ENCODE results near the gene BEST3. TPM values are rescaled to one million over a fixed set of nuclear protein-coding genes. Genes with fewer than 3 reads are reported as not detected.

BEST3 gene
- total and polyA plus RNA-seq, 2 experiments from 2014 or later = not detected

DNA sequence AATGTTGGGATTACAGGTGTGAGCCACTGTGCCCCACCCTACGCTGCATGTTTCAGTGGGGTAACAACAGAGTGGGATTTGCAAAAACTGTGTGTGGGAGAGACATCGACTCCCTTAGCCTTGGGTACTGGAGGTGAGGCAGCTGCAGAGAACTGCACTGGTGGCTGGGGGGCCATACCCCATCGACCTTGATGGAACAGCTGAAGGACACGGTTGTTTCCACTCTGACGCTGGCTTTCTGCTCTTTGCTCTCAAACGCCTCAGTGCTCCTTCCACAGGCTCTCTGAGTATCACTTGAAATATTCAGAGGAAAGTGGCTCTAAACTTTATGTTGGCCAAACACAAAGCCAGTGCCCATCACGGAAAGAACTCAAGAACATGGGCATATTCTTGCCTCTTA is 57.6 kb downstream of the BEST3 start:
- H3K27ac ChIP-seq (ENCODE audit: low read depth) = no peak overlapping the region
- H3K36me3 ChIP-seq (ENCODE audit: insufficient read depth) = no peaks in the 10 kb centered on the region
- Mint-ChIP-seq H3K4me1 (no peaks in the 10 kb centered on the region), H3K27ac (no peak overlapping the region), H3K27me3 (ENCODE audit: insufficient read depth, low read depth, poor library complexity) (peaks cover 4% of the 10 kb centered on the region), H3K9me3 (no peaks in the 10 kb centered on the region), H3K36me3 (ENCODE audit: low read depth) (no peaks in the 10 kb centered on the region), H3K4me3 (no peak overlapping the region)
- TF ChIP-seq, protein P1, sequence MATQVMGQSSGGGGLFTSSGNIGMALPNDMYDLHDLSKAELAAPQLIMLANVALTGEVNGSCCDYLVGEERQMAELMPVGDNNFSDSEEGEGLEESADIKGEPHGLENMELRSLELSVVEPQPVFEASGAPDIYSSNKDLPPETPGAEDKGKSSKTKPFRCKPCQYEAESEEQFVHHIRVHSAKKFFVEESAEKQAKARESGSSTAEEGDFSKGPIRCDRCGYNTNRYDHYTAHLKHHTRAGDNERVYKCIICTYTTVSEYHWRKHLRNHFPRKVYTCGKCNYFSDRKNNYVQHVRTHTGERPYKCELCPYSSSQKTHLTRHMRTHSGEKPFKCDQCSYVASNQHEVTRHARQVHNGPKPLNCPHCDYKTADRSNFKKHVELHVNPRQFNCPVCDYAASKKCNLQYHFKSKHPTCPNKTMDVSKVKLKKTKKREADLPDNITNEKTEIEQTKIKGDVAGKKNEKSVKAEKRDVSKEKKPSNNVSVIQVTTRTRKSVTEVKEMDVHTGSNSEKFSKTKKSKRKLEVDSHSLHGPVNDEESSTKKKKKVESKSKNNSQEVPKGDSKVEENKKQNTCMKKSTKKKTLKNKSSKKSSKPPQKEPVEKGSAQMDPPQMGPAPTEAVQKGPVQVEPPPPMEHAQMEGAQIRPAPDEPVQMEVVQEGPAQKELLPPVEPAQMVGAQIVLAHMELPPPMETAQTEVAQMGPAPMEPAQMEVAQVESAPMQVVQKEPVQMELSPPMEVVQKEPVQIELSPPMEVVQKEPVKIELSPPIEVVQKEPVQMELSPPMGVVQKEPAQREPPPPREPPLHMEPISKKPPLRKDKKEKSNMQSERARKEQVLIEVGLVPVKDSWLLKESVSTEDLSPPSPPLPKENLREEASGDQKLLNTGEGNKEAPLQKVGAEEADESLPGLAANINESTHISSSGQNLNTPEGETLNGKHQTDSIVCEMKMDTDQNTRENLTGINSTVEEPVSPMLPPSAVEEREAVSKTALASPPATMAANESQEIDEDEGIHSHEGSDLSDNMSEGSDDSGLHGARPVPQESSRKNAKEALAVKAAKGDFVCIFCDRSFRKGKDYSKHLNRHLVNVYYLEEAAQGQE (IDR thresholded peaks at IDR 0.05; ENCODE audit: unreplicated experiment) = no peak
- TF ChIP-seq, protein P2, sequence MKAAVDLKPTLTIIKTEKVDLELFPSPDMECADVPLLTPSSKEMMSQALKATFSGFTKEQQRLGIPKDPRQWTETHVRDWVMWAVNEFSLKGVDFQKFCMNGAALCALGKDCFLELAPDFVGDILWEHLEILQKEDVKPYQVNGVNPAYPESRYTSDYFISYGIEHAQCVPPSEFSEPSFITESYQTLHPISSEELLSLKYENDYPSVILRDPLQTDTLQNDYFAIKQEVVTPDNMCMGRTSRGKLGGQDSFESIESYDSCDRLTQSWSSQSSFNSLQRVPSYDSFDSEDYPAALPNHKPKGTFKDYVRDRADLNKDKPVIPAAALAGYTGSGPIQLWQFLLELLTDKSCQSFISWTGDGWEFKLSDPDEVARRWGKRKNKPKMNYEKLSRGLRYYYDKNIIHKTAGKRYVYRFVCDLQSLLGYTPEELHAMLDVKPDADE (IDR thresholded peaks at IDR 0.05) = no peak
- no peak for TF ChIP-seq POLR2AphosphoS5 (IDR thresholded peaks at IDR 0.05; ENCODE audit: low read depth)
- no peak for TF ChIP-seq STAT1 (IDR thresholded peaks at IDR 0.05; ENCODE audit: unreplicated experiment)
- no peak for TF ChIP-seq EZH2 (IDR thresholded peaks at IDR 0.05; ENCODE audit: low read depth, unreplicated experiment)
- ATAC-seq = no peak
- H3K4me2 ChIP-seq = no peak overlapping the region
- H4K20me1 ChIP-seq (replicated peaks; ENCODE audit: insufficient read depth) = no peaks in the 10 kb centered on the region
- no peaks in the 10 kb centered on the region for H3K4me1 ChIP-seq (ENCODE audit: insufficient read depth)
- 0 out of 2 replicates have a peak overlapping the region, but pooled peaks have one; percentile 69 for H2AFZ ChIP-seq
- H3F3A ChIP-seq (replicated peaks; ENCODE audit: low read depth) = no peaks in the 10 kb centered on the region
- H3K27me3 ChIP-seq (ENCODE audit: insufficient read depth) = no peaks in the 10 kb centered on the region
- DNase-seq (ENCODE audit: low spot score) = no peak
- H3K4me3 ChIP-seq = no peak overlapping the region
- H3K79me2 ChIP-seq (replicated peaks; ENCODE audit: insufficient read depth) = no peaks in the 10 kb centered on the region
- H3K9me2 ChIP-seq (ENCODE audit: insufficient read depth) = no peaks in the 10 kb centered on the region

DNA sequence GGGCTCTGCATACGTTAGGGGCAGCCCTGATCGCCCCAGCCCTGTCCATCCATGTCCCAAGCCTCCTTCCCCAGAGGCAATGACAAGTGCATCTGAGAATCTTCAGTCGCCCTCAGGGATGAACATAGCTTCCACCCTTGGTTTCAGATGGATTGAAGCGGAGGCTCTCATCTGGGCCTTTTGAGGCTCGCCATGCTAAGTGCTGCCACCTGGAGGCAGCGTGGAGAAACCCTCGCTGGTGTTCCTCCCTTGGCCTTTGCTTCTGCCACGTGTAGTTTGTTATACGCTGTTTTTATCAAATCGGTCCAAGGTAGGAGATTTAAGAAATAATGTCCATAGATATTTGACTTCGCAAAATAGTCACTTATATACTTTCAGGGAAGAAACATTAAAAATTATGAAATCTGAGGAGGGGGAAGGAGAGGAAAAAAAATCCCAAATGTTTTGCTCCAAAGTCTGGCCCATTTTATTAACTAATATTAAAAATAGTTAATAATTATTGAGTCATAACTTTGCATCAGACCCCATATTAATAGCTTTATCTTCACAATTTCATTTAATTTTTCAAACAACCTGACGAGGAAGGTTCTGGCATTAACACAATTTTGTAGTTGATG is 59.6 kb downstream of the BEST3 start:
- Histone ChIP-seq H3K4me2 (no peak overlapping the region), H3K27me3 (ENCODE audit: insufficient read depth) (no peaks in the 10 kb centered on the region), H3K79me2 (replicated peaks; ENCODE audit: insufficient read depth) (no peaks in the 10 kb centered on the region), H3K36me3 (ENCODE audit: insufficient read depth) (no peaks in the 10 kb centered on the region), H3K27ac (ENCODE audit: low read depth) (no peak overlapping the region), H3F3A (replicated peaks; ENCODE audit: low read depth) (no peaks in the 10 kb centered on the region), H3K4me3 (no peak overlapping the region), H3K9me2 (ENCODE audit: insufficient read depth) (no peaks in the 10 kb centered on the region), H4K20me1 (replicated peaks; ENCODE audit: insufficient read depth) (no peaks in the 10 kb centered on the region), H2AFZ (peak overlapping the region; percentile 12; the same call in 1 of the 2 replicates), H3K4me1 (ENCODE audit: insufficient read depth) (peaks cover 4% of the 10 kb centered on the region; the same call in 1 of the 2 replicates)
- TF ChIP-seq, protein P3, sequence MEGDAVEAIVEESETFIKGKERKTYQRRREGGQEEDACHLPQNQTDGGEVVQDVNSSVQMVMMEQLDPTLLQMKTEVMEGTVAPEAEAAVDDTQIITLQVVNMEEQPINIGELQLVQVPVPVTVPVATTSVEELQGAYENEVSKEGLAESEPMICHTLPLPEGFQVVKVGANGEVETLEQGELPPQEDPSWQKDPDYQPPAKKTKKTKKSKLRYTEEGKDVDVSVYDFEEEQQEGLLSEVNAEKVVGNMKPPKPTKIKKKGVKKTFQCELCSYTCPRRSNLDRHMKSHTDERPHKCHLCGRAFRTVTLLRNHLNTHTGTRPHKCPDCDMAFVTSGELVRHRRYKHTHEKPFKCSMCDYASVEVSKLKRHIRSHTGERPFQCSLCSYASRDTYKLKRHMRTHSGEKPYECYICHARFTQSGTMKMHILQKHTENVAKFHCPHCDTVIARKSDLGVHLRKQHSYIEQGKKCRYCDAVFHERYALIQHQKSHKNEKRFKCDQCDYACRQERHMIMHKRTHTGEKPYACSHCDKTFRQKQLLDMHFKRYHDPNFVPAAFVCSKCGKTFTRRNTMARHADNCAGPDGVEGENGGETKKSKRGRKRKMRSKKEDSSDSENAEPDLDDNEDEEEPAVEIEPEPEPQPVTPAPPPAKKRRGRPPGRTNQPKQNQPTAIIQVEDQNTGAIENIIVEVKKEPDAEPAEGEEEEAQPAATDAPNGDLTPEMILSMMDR (conservative IDR thresholded peaks at IDR 0.05; ENCODE audit: low read depth in 2 of 2) = peak; percentile 89 to 92
- TF ChIP-seq, protein P4, sequence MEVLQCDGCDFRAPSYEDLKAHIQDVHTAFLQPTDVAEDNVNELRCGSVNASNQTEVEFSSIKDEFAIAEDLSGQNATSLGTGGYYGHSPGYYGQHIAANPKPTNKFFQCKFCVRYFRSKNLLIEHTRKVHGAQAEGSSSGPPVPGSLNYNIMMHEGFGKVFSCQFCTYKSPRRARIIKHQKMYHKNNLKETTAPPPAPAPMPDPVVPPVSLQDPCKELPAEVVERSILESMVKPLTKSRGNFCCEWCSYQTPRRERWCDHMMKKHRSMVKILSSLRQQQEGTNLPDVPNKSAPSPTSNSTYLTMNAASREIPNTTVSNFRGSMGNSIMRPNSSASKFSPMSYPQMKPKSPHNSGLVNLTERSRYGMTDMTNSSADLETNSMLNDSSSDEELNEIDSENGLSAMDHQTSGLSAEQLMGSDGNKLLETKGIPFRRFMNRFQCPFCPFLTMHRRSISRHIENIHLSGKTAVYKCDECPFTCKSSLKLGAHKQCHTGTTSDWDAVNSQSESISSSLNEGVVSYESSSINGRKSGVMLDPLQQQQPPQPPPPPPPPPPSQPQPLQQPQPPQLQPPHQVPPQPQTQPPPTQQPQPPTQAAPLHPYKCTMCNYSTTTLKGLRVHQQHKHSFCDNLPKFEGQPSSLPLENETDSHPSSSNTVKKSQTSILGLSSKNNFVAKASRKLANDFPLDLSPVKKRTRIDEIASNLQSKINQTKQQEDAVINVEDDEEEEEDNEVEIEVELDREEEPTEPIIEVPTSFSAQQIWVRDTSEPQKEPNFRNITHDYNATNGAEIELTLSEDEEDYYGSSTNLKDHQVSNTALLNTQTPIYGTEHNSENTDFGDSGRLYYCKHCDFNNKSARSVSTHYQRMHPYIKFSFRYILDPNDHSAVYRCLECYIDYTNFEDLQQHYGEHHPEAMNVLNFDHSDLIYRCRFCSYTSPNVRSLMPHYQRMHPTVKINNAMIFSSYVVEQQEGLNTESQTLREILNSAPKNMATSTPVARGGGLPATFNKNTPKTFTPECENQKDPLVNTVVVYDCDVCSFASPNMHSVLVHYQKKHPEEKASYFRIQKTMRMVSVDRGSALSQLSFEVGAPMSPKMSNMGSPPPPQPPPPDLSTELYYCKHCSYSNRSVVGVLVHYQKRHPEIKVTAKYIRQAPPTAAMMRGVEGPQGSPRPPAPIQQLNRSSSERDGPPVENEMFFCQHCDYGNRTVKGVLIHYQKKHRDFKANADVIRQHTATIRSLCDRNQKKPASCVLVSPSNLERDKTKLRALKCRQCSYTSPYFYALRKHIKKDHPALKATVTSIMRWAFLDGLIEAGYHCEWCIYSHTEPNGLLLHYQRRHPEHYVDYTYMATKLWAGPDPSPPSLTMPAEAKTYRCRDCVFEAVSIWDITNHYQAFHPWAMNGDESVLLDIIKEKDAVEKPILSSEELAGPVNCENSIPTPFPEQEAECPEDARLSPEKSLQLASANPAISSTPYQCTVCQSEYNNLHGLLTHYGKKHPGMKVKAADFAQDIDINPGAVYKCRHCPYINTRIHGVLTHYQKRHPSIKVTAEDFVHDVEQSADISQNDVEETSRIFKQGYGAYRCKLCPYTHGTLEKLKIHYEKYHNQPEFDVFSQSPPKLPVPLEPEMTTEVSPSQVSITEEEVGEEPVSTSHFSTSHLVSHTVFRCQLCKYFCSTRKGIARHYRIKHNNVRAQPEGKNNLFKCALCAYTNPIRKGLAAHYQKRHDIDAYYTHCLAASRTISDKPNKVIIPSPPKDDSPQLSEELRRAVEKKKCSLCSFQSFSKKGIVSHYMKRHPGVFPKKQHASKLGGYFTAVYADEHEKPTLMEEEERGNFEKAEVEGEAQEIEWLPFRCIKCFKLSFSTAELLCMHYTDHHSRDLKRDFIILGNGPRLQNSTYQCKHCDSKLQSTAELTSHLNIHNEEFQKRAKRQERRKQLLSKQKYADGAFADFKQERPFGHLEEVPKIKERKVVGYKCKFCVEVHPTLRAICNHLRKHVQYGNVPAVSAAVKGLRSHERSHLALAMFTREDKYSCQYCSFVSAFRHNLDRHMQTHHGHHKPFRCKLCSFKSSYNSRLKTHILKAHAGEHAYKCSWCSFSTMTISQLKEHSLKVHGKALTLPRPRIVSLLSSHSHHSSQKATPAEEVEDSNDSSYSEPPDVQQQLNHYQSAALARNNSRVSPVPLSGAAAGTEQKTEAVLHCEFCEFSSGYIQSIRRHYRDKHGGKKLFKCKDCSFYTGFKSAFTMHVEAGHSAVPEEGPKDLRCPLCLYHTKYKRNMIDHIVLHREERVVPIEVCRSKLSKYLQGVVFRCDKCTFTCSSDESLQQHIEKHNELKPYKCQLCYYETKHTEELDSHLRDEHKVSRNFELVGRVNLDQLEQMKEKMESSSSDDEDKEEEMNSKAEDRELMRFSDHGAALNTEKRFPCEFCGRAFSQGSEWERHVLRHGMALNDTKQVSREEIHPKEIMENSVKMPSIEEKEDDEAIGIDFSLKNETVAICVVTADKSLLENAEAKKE (CRISPR knock-in tag; IDR thresholded peaks at IDR 0.05) = peak; percentile 68; the same call in 1 of the 2 replicates
- TF ChIP-seq EZH2phosphoT487 (IDR thresholded peaks at IDR 0.05; ENCODE audit: unreplicated experiment) = no peak
- ATAC-seq (peak; percentile 93), DNase-seq (ENCODE audit: low spot score) (peak; percentile 85)
- Mint-ChIP-seq H3K27ac (no peak overlapping the region), H3K9me3 (no peaks in the 10 kb centered on the region), H3K27me3 (ENCODE audit: insufficient read depth, low read depth, poor library complexity) (peaks cover 7% of the 10 kb centered on the region), H3K4me3 (no peak overlapping the region), H3K36me3 (ENCODE audit: low read depth) (no peaks in the 10 kb centered on the region), H3K4me1 (peaks cover 5% of the 10 kb centered on the region; the same call in 2 of the 3 replicates)

Data from GM23338 (cell line).